DOHH2 (cell line): ENCODE measurements around the gene POLR1D.
"Not testable (repeated sequence)": the region's sequence is repeated elsewhere in the genome, so short reads cannot be mapped to it uniquely, and the experiment has no call there.

Source experiments
- H3F3A ChIP-seq: fragments of 200-600 bp; sonication (generic), shearing (Covaris generic); 2 replicates; pipeline ENCODE4 v1.6.0; 2016; ENCODE audit warnings: antibody characterized with exemption, mild to moderate bottlenecking; ENCODE audit not compliant: control insufficient read depth, insufficient read depth
- H3K27ac ChIP-seq: fragments of 200-600 bp; sonication (generic); 2 replicates; pipeline ENCODE4 v1.5.1; 2014; ENCODE audit warnings: low read depth, mild to moderate bottlenecking, low read length, moderate library complexity
- H3K27me3 ChIP-seq: fragments of 200-600 bp; sonication (generic); 2 replicates; pipeline ENCODE4 v1.6.1; 2014; ENCODE audit warnings: mild to moderate bottlenecking, low read length, mixed read lengths; ENCODE audit not compliant: control insufficient read depth
- H3K36me3 ChIP-seq: fragments of 200-600 bp; sonication (generic); 2 replicates; pipeline ENCODE4 v1.6.1; 2014; ENCODE audit warnings: mild to moderate bottlenecking, low read length, moderate library complexity, mixed read lengths; ENCODE audit not compliant: control insufficient read depth
- H3K4me1 ChIP-seq: fragments of 200-600 bp; sonication (generic); 2 replicates; pipeline ENCODE4 v1.6.1; 2014; ENCODE audit warnings: mild to moderate bottlenecking, low read length, mixed read lengths; ENCODE audit not compliant: control insufficient read depth
- H3K4me2 ChIP-seq: fragments of 200-600 bp; sonication (generic); 2 replicates; pipeline ENCODE4 v1.6.0; 2014; ENCODE audit warnings: mild to moderate bottlenecking, low read length, moderate library complexity
- H3K4me3 ChIP-seq: fragments of 200-600 bp; sonication (generic); 2 replicates; pipeline ENCODE4 v1.5.1; 2014; ENCODE audit warnings: mild to moderate bottlenecking, low read length, mixed read lengths
- H3K79me2 ChIP-seq: fragments of 200-600 bp; sonication (generic); 2 replicates; pipeline ENCODE4 v1.6.1; 2014; ENCODE audit warnings: mild to moderate bottlenecking, low read length, mixed read lengths; ENCODE audit not compliant: control insufficient read depth
- H3K9me2 ChIP-seq: fragments of 200-600 bp; sonication (generic); replicated peaks from 2 replicates; pipeline ENCODE4 v1.6.1; 2014; ENCODE audit warnings: mild to moderate bottlenecking, low read length, mixed read lengths; ENCODE audit not compliant: control insufficient read depth
- H3K9me3 ChIP-seq: fragments of 200-600 bp; sonication (generic); 2 replicates; pipeline ENCODE4 v1.6.1; 2014; ENCODE audit warnings: antibody characterized with exemption, low read length, mixed read lengths; ENCODE audit not compliant: control insufficient read depth, insufficient read depth
- H4K20me1 ChIP-seq: fragments of 200-600 bp; sonication (generic); 2 replicates; pipeline ENCODE4 v1.6.0; 2014; ENCODE audit warnings: low read depth, mild to moderate bottlenecking, antibody characterized with exemption, low read length, moderate library complexity; ENCODE audit not compliant: control insufficient read depth, insufficient read depth
- EZH2phosphoT487 ChIP-seq: fragments of 200-600 bp; sonication (generic); IDR thresholded peaks from 2 replicates; pipeline ENCODE4 v1.6.1; 2017; ENCODE audit warnings: borderline replicate concordance, mild to moderate bottlenecking, antibody characterized with exemption, low read length, moderate library complexity, mixed read lengths
- TF ChIP-seq, protein P1 (sequence below): fragments of 200-600 bp; sonication (generic); IDR thresholded peaks from one replicate; pipeline ENCODE4 v1.5.1; 2014; ENCODE audit warnings: antibody characterized with exemption, mild to moderate bottlenecking, low read depth, low read length; ENCODE audit not compliant: poor library complexity, severe bottlenecking

POLR1D gene

DNA sequence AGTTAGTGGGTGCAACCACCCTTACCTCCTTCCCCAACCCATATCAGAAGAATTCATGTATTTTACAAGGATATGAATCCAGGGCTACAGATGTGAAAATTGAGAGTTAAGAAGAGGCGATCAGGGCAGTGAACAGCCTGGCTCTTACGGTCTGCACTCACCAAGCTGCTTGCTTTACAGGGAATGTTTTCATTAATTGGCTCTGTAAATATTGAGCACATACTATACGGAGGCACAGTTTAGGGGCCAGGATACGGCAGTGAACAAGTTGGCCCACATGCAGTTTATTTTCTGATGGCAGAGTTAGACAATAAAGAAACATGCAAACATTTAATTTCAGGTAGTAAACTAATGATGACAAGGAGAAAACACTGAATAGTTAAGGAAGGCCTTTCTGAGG lies 6.4 kb downstream of the POLR1D start:
- no peaks in the 10 kb centered on the region for H3K27me3 ChIP-seq
- H3K4me1 ChIP-seq: peaks cover 19% of the 10 kb centered on the region
- no peak overlapping the region for H3K4me2 ChIP-seq
- peaks cover 96% of the 10 kb centered on the region for H3K79me2 ChIP-seq
- no peaks in the 10 kb centered on the region for H3K9me2 ChIP-seq
- no peak for TF ChIP-seq EZH2phosphoT487
- TF ChIP-seq, protein P1, sequence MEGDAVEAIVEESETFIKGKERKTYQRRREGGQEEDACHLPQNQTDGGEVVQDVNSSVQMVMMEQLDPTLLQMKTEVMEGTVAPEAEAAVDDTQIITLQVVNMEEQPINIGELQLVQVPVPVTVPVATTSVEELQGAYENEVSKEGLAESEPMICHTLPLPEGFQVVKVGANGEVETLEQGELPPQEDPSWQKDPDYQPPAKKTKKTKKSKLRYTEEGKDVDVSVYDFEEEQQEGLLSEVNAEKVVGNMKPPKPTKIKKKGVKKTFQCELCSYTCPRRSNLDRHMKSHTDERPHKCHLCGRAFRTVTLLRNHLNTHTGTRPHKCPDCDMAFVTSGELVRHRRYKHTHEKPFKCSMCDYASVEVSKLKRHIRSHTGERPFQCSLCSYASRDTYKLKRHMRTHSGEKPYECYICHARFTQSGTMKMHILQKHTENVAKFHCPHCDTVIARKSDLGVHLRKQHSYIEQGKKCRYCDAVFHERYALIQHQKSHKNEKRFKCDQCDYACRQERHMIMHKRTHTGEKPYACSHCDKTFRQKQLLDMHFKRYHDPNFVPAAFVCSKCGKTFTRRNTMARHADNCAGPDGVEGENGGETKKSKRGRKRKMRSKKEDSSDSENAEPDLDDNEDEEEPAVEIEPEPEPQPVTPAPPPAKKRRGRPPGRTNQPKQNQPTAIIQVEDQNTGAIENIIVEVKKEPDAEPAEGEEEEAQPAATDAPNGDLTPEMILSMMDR: no peak
- H4K20me1 ChIP-seq: peaks cover 21% of the 10 kb centered on the region
- H3K9me3 ChIP-seq: no peaks in the 10 kb centered on the region
- H3K27ac ChIP-seq: no peak overlapping the region
- peaks cover 89% of the 10 kb centered on the region for H3K36me3 ChIP-seq
- no peak overlapping the region for H3K4me3 ChIP-seq
- H3F3A ChIP-seq: 0 out of 2 replicates have a peak, but pooled peaks cover 2% of the 10 kb centered on the region

DNA sequence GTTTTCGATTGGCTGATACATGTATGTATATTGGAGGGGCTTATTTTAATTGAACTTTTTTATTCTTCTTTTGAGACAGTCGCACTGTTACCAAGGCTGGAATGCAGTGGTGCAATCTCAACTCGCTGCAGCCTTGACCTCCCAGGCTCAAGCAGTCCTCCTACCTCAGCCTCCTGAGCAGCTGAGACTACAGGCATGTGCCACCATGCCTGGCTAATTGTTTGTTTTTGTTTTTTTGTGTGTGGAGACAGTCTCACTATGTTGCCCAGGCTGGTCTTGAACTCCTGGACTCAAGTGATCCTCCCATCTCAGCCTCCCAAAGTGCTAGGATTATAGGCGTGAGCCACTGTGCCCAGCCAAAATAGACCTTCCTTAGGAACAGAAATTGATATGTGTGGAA lies 7.1 kb downstream of the POLR1D start:
- H4K20me1 ChIP-seq: peaks cover 15% of the 10 kb centered on the region
- H3K4me2 ChIP-seq, H3K9me2 ChIP-seq, H3K9me3 ChIP-seq, H3K27me3 ChIP-seq, H3K27ac ChIP-seq, H3F3A ChIP-seq, H3K4me3 ChIP-seq: not testable (repeated sequence)
- H3K79me2 ChIP-seq: peaks cover 96% of the 10 kb centered on the region
- H3K36me3 ChIP-seq: peaks cover 89% of the 10 kb centered on the region
- peaks cover 12% of the 10 kb centered on the region for H3K4me1 ChIP-seq

DNA sequence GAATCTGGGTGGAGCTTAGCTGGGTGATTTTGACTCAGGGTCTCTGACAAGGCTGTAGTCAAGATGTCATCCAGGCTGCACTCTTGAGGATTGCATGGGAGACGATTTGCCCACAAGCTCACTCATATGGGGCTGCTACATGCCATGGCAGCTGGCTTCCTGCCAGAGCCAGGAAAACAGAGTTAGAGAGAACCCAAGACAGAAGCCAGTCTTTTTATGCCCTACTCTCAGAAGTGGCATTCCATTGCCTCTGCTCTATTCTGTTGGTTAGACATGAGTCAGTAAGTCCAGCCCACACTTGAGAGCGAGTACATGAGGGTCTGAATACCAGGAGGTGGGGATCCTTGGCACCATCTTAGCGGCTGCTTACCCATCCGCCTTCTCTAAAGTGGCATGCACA lies 9.5 kb downstream of the POLR1D start:
- peaks cover 6% of the 10 kb centered on the region for H4K20me1 ChIP-seq
- H3K4me1 ChIP-seq: no peaks in the 10 kb centered on the region; the same call in 1 of the 2 replicates
- H3K4me2 ChIP-seq: no peak overlapping the region
- H3K36me3 ChIP-seq: peaks cover 77% of the 10 kb centered on the region
- no peaks in the 10 kb centered on the region for H3K9me3 ChIP-seq
- H3K27me3 ChIP-seq: no peaks in the 10 kb centered on the region
- H3K27ac ChIP-seq: no peak overlapping the region
- no peak overlapping the region for H3K4me3 ChIP-seq
- H3F3A ChIP-seq: 0 out of 2 replicates have a peak, but pooled peaks cover 2% of the 10 kb centered on the region
- peaks cover 90% of the 10 kb centered on the region for H3K79me2 ChIP-seq
- no peaks in the 10 kb centered on the region for H3K9me2 ChIP-seq
- TF ChIP-seq, protein P1: no peak
- no peak for TF ChIP-seq EZH2phosphoT487

DNA sequence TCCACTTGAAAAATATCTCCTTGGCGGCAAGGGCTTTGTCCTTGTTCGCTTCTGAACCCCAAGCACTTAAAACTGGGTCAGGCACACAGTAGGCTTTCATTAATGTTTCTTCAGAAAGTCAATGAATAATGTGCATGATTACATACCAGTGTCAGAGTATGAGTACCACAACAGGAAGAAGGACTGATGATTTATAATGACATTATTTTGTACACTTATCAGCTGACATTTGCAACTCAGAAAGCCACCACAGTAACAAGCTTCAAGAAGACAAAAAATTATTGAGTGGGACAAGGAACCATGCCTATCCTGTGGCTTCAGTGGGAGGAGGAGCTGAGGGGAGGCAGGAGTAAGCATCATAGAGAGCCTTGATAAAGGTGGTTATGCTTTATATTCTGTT lies 10.0 kb downstream of the POLR1D start:
- no peak for TF ChIP-seq EZH2phosphoT487
- TF ChIP-seq, protein P1: no peak
- no peaks in the 10 kb centered on the region for H3K4me1 ChIP-seq
- 0 out of 2 replicates have a peak, but pooled peaks cover under 1% of the 10 kb centered on the region for H3F3A ChIP-seq
- no peak overlapping the region for H3K4me2 ChIP-seq
- H3K9me2 ChIP-seq: no peaks in the 10 kb centered on the region
- no peak overlapping the region for H3K4me3 ChIP-seq
- H3K36me3 ChIP-seq: peaks cover 72% of the 10 kb centered on the region
- H3K79me2 ChIP-seq: peaks cover 88% of the 10 kb centered on the region
- H3K27ac ChIP-seq: no peak overlapping the region
- H4K20me1 ChIP-seq: peaks cover 4% of the 10 kb centered on the region
- no peaks in the 10 kb centered on the region for H3K27me3 ChIP-seq
- no peaks in the 10 kb centered on the region for H3K9me3 ChIP-seq
